HG03469 (cell line): ENCODE results near the gene NUDT19.
A peak's percentile ranks its signal among the peaks of the same experiment; 100 is the strongest.
"Not testable (repeated sequence)": the region's sequence is repeated elsewhere in the genome, so short reads cannot be mapped to it uniquely, and the experiment has no call there.

Experiments used
- ATAC-seq: cut with Tn5 transposase; IDR thresholded peaks from one replicate; pipeline ENCODE4 v1.9.1; 2021; ENCODE audit warnings: mild to moderate bottlenecking, moderate library complexity, moderate number of reproducible peaks; ENCODE audit not compliant: unreplicated experiment

The NUDT19 gene

GRCh38 chr19:32708457-32708856 is 16.8 kb downstream of the NUDT19 start:
- no peak for ATAC-seq

GRCh38 chr19:32709032-32709431 is 17.4 kb downstream of the NUDT19 start:
- ATAC-seq, result no peak

GRCh38 chr19:32711747-32712146 is 20.1 kb downstream of the NUDT19 start:
- ATAC-seq, result no peak

GRCh38 chr19:32716203-32716602 is 24.6 kb downstream of the NUDT19 start:
- not testable (repeated sequence) for ATAC-seq

- ATAC-seq, result no peak
Observed at GRCh38 chr19:32717496-32717895, 25.9 kb downstream of the NUDT19 start.

- no peak for ATAC-seq
Observed at GRCh38 chr19:32718286-32718685, 26.7 kb downstream of the NUDT19 start.

- ATAC-seq, result no peak
Observed at GRCh38 chr19:32719611-32720059, 28.0 kb downstream of the NUDT19 start, which contains the start of gene TDRD12. TSS of gene TDRD12 (plus strand) at chr19:32719767. CDS start at chr19:32720073, 306 bp downstream.

- no peak for ATAC-seq
Observed at GRCh38 chr19:32720216-32720935, 28.8 kb downstream of the NUDT19 start.

GRCh38 chr19:32720936-32721250 is 29.3 kb downstream of the NUDT19 start:
- ATAC-seq, result no peak

- no peak for ATAC-seq
Observed at GRCh38 chr19:32735936-32736335, 44.3 kb downstream of the NUDT19 start.

- no peak for ATAC-seq
Observed at GRCh38 chr19:32743021-32743420, 51.4 kb downstream of the NUDT19 start.

GRCh38 chr19:32743447-32743846 is 51.8 kb downstream of the NUDT19 start:
- ATAC-seq, result no peak

- ATAC-seq, result no peak
Observed at GRCh38 chr19:32744555-32745325, 53.1 kb downstream of the NUDT19 start.

- not testable (repeated sequence) for ATAC-seq
Observed at GRCh38 chr19:32745594-32746251, 54.1 kb downstream of the NUDT19 start.

GRCh38 chr19:32746631-32747196 is 55.1 kb downstream of the NUDT19 start:
- ATAC-seq, result not testable (repeated sequence)

GRCh38 chr19:32748497-32748896 is 56.9 kb downstream of the NUDT19 start:
- ATAC-seq, result peak; percentile 48

- ATAC-seq, result no peak
Observed at GRCh38 chr19:32748948-32749347, 57.3 kb downstream of the NUDT19 start.

GRCh38 chr19:32749361-32749760 is 57.7 kb downstream of the NUDT19 start:
- ATAC-seq, result no peak

- no peak for ATAC-seq
Observed at GRCh38 chr19:32750441-32751055, 58.9 kb downstream of the NUDT19 start.

- ATAC-seq, result no peak
Observed at GRCh38 chr19:32751066-32751465, 59.4 kb downstream of the NUDT19 start.

- ATAC-seq, result no peak
Observed at GRCh38 chr19:32757189-32757588, 65.6 kb downstream of the NUDT19 start.
